ENCODE measurements around the gene ARHGAP33. TPM values are rescaled to one million over a fixed set of nuclear protein-coding genes. Genes with fewer than 3 reads are reported as not detected.
A peak's percentile ranks its signal among the peaks of the same experiment; 100 is the strongest.
"Not testable (repeated sequence)": the region's sequence is repeated elsewhere in the genome, so short reads cannot be mapped to it uniquely, and the experiment has no call there.

The ARHGAP33 gene
- total RNA-seq, 1 donor from 2014 or later = 15.2 TPM

- no peak for TF ChIP-seq CTCF (IDR thresholded peaks at IDR 0.05)
- H3K27ac Mint-ChIP-seq (ENCODE audit: unreplicated experiment) = no peak overlapping the region
- no peaks in the 10 kb centered on the region for H3K27me3 Mint-ChIP-seq (ENCODE audit: unreplicated experiment)
- DNase-seq (ENCODE audit: extremely low spot score, unreplicated experiment) = no peak
- H3K4me1 Mint-ChIP-seq (ENCODE audit: unreplicated experiment) = no peaks in the 10 kb centered on the region
- H3K9me3 Mint-ChIP-seq (ENCODE audit: unreplicated experiment) = no peaks in the 10 kb centered on the region
- H3K4me3 Mint-ChIP-seq (ENCODE audit: unreplicated experiment) = no peak overlapping the region
- H3K36me3 Mint-ChIP-seq (ENCODE audit: unreplicated experiment) = peaks cover 2% of the 10 kb centered on the region
These were observed 7.3 kb upstream of the ARHGAP33 start for GRCh38 chr19:35768082-35768421.

- not testable (repeated sequence) for DNase-seq (ENCODE audit: extremely low spot score, unreplicated experiment); H3K27ac Mint-ChIP-seq (ENCODE audit: unreplicated experiment); H3K9me3 Mint-ChIP-seq (ENCODE audit: unreplicated experiment); H3K27me3 Mint-ChIP-seq (ENCODE audit: unreplicated experiment); H3K36me3 Mint-ChIP-seq (ENCODE audit: unreplicated experiment); H3K4me3 Mint-ChIP-seq (ENCODE audit: unreplicated experiment)
- H3K4me1 Mint-ChIP-seq (ENCODE audit: unreplicated experiment) = peaks cover 24% of the 10 kb centered on the region
These were observed 3.0 kb upstream of the ARHGAP33 start for GRCh38 chr19:35772362-35772761.

GRCh38 chr19:35773020-35773806 is 2.2 kb upstream of the ARHGAP33 start:
- Mint-ChIP-seq H3K27ac (ENCODE audit: unreplicated experiment) (no peak overlapping the region), H3K4me3 (ENCODE audit: unreplicated experiment) (no peak overlapping the region), H3K9me3 (ENCODE audit: unreplicated experiment) (no peaks in the 10 kb centered on the region), H3K27me3 (ENCODE audit: unreplicated experiment) (no peaks in the 10 kb centered on the region), H3K4me1 (ENCODE audit: unreplicated experiment) (peaks cover 24% of the 10 kb centered on the region), H3K36me3 (ENCODE audit: unreplicated experiment) (peaks cover 1% of the 10 kb centered on the region)
- DNase-seq (ENCODE audit: extremely low spot score, unreplicated experiment) = no peak
- TF ChIP-seq CTCF (IDR thresholded peaks at IDR 0.05) = no peak

GRCh38 chr19:35774274-35775045 is 904 bp upstream of the ARHGAP33 start:
- no peak for TF ChIP-seq CTCF (IDR thresholded peaks at IDR 0.05)
- Mint-ChIP-seq H3K27ac (ENCODE audit: unreplicated experiment) (no peak overlapping the region), H3K4me3 (ENCODE audit: unreplicated experiment) (peak overlapping the region; percentile 76), H3K27me3 (ENCODE audit: unreplicated experiment) (no peaks in the 10 kb centered on the region), H3K4me1 (ENCODE audit: unreplicated experiment) (peaks cover 24% of the 10 kb centered on the region), H3K9me3 (ENCODE audit: unreplicated experiment) (no peaks in the 10 kb centered on the region), H3K36me3 (ENCODE audit: unreplicated experiment) (no peaks in the 10 kb centered on the region)
- DNase-seq (ENCODE audit: extremely low spot score, unreplicated experiment) = no peak

- TF ChIP-seq CTCF (IDR thresholded peaks at IDR 0.05) = no peak
- Mint-ChIP-seq H3K9me3 (ENCODE audit: unreplicated experiment) (no peaks in the 10 kb centered on the region), H3K27ac (ENCODE audit: unreplicated experiment) (no peak overlapping the region), H3K27me3 (ENCODE audit: unreplicated experiment) (no peaks in the 10 kb centered on the region), H3K4me3 (ENCODE audit: unreplicated experiment) (peak overlapping the region; percentile 76), H3K36me3 (ENCODE audit: unreplicated experiment) (peaks cover 2% of the 10 kb centered on the region), H3K4me1 (ENCODE audit: unreplicated experiment) (peaks cover 24% of the 10 kb centered on the region)
- DNase-seq (ENCODE audit: extremely low spot score, unreplicated experiment) = no peak
These were observed 392 bp upstream of the ARHGAP33 start for GRCh38 chr19:35775046-35775297.

Data from osteocyte (in vitro differentiated cells).